Neural cell (in vitro differentiated cells): Measurements from ENCODE around the gene FAM171A2.

Experiments used
- EP300 ChIP-seq: fragments of 450-650 bp; conservative IDR thresholded peaks from 2 replicates; pipeline ENCODE4 v1.6.1; 2014; ENCODE audit warnings: antibody characterized with exemption, mild to moderate bottlenecking, moderate library complexity; ENCODE audit not compliant: poor library complexity, severe bottlenecking
- EZH2 ChIP-seq: fragments of 200-600, 300-800 bp; shearing (Covaris generic), sonication (generic); IDR thresholded peaks from 2 replicates; pipeline ENCODE4 v1.6.1; 2014; ENCODE audit warnings: antibody characterized with exemption, low read length, borderline replicate concordance, mild to moderate bottlenecking; ENCODE audit not compliant: insufficient read depth, poor library complexity, severe bottlenecking
- TAF1 ChIP-seq: IDR thresholded peaks from 2 replicates; pipeline ENCODE4 v1.6.1; 2012; ENCODE audit warnings: low read depth

- TF ChIP-seq TAF1 (no peak), EP300 (no peak), EZH2 (no peak)
Observed at GRCh38 chr17:44309472-44309871, 54.2 kb downstream of the FAM171A2 start.
